H1 (cell line): ENCODE results near the gene ZFAND3. TPM values are rescaled to one million over a fixed set of nuclear protein-coding genes. Genes with fewer than 3 reads are reported as not detected.

Experiments used
- CTCF ChIA-PET: fragments of 300-600 bp; sonication (Branson Sonifier 250); formaldehyde crosslinking; loops from one replicate; lab custom pipeline; 2021; ENCODE audit not compliant: partially characterized antibody; lab: Charles Lee
- POLR2A ChIA-PET: fragments of 300-600 bp; sonication (Branson Sonifier 250); formaldehyde crosslinking; loops from one replicate; lab custom pipeline; 2021; ENCODE audit warnings: inconsistent platforms; ENCODE audit not compliant: partially characterized antibody; lab: Charles Lee
- DNase-seq, 2 experiments: peaks; one replicate each; pipeline versions ENCODE4 v3.0.0 to v3.0.0-alpha.2; 2010 to 2022; ENCODE audit warnings: low spot score in 2 of 2, low read depth in 1 of 2, mixed read lengths in 1 of 2
- FAIRE-seq: peaks from 2 replicates; lab custom pipeline; 2011; peaks lifted over from hg19 to GRCh38; lab: Jason Lieb, UNC
- H2AFZ ChIP-seq: 2 replicates; pipeline ENCODE4 v1.8.1; 2012; ENCODE audit warnings: low read length, inconsistent platforms
- H2AK5ac ChIP-seq: 2 replicates; pipeline ENCODE4 v1.6.1; 2013; ENCODE audit warnings: low read depth, low read length
- H2BK120ac ChIP-seq: replicated peaks from 2 replicates; pipeline ENCODE3; 2013; ENCODE audit warnings: low read depth, low read length, inconsistent platforms
- H2BK12ac ChIP-seq: 2 replicates; pipeline ENCODE4 v1.6.1; 2013; ENCODE audit warnings: low read depth, low read length
- H2BK15ac ChIP-seq: 2 replicates; pipeline ENCODE4 v1.6.1; 2013; ENCODE audit warnings: low read length
- H2BK20ac ChIP-seq: 2 replicates; pipeline ENCODE4 v1.6.1; 2013; ENCODE audit warnings: low read length
- H2BK5ac ChIP-seq: 2 replicates; pipeline ENCODE4 v1.6.1; 2013; ENCODE audit warnings: low read depth, low read length
- H3K14ac ChIP-seq: 2 replicates; pipeline ENCODE4 v1.6.1; 2013; ENCODE audit warnings: inconsistent platforms; ENCODE audit not compliant: insufficient read length
- H3K18ac ChIP-seq: 2 replicates; pipeline ENCODE4 v1.6.1; 2013; ENCODE audit warnings: low read length; ENCODE audit errors: extremely low read depth
- H3K23ac ChIP-seq: 2 replicates; pipeline ENCODE4 v1.6.1; 2013; ENCODE audit warnings: inconsistent platforms; ENCODE audit not compliant: insufficient read length
- H3K23me2 ChIP-seq: 2 replicates; pipeline ENCODE4 v1.6.1; 2013; ENCODE audit warnings: low read depth, low read length
- H3K27ac ChIP-seq: 2 replicates; pipeline ENCODE4 v1.6.1; 2011; ENCODE audit warnings: low read depth, low read length, inconsistent platforms
- H3K27me3 ChIP-seq, 4 experiments: replicated peaks in 1 of 4; 1 replicate in 1 of 4; 2 replicates in 3 of 4; pipeline versions ENCODE4 v1.6.1 to v1.8.1; 2011 to 2013; ENCODE audit warnings: low read length in 3 of 4, mild to moderate bottlenecking in 3 of 4, inconsistent platforms in 2 of 4, mixed read lengths in 2 of 4, moderate library complexity in 1 of 4; ENCODE audit not compliant: control insufficient read depth in 3 of 4, insufficient read depth in 3 of 4; ENCODE audit errors: extremely low read depth in 1 of 4
- H3K36me3 ChIP-seq, 4 experiments: 2 replicates each; pipeline versions ENCODE4 v1.6.1 to v1.8.1; 2011 to 2013; ENCODE audit warnings: mild to moderate bottlenecking in 4 of 4, low read length in 3 of 4, moderate library complexity in 2 of 4, control low read depth in 1 of 4, inconsistent platforms in 1 of 4; ENCODE audit not compliant: insufficient read depth in 4 of 4, control insufficient read depth in 2 of 4
- H3K4ac ChIP-seq: replicated peaks from 2 replicates; pipeline ENCODE3; 2013; ENCODE audit warnings: low read length, low read depth, mixed read lengths, inconsistent platforms; ENCODE audit not compliant: insufficient read length
- H3K4me1 ChIP-seq, 4 experiments: replicated peaks in 1 of 4; 1 replicate in 1 of 4; 2 replicates in 3 of 4; pipeline versions ENCODE4 v1.6.1 to v1.8.1; 2011 to 2013; ENCODE audit warnings: low read length in 3 of 4, inconsistent platforms in 2 of 4, mixed read lengths in 1 of 4; ENCODE audit not compliant: insufficient read depth in 4 of 4, control insufficient read depth in 3 of 4
- H3K4me2 ChIP-seq, 2 experiments: 2 replicates each; pipeline versions ENCODE4 v1.6.1 to v1.8.1; 2011 to 2013; ENCODE audit warnings: low read depth in 2 of 2, low read length in 2 of 2, control low read depth in 1 of 2, inconsistent platforms in 1 of 2, mild to moderate bottlenecking in 1 of 2; ENCODE audit not compliant: insufficient read depth in 1 of 2
- H3K4me3 ChIP-seq, 4 experiments: fragments of 200-600, 300-600 bp in 1 of 4; sonication (generic), shearing (Covaris generic), sonication (Bioruptor Twin) in 1 of 4; 2 replicates each; pipeline versions ENCODE4 v1.5.1 to v1.8.1; 2011 to 2016; ENCODE audit warnings: low read length in 4 of 4, low read depth in 3 of 4, control low read depth in 2 of 4, inconsistent platforms in 2 of 4, mild to moderate bottlenecking in 2 of 4, mixed read lengths in 1 of 4, moderate library complexity in 1 of 4; ENCODE audit not compliant: insufficient read depth in 2 of 4; ENCODE audit errors: extremely low read depth in 1 of 4
- H3K56ac ChIP-seq: replicated peaks from 2 replicates; pipeline ENCODE3; 2013; ENCODE audit warnings: low read depth, mild to moderate bottlenecking, mixed read lengths, low read length, inconsistent platforms; ENCODE audit not compliant: insufficient read length
- H3K79me1 ChIP-seq: 2 replicates; pipeline ENCODE4 v1.6.1; 2013; ENCODE audit warnings: low read depth, low read length, control low read depth
- H3K79me2 ChIP-seq, 2 experiments: 2 replicates each; pipeline versions ENCODE4 v1.6.1 to v1.8.1; 2012 to 2013; ENCODE audit warnings: low read length in 2 of 2, mild to moderate bottlenecking in 2 of 2, inconsistent platforms in 1 of 2; ENCODE audit not compliant: insufficient read depth in 2 of 2, control insufficient read depth in 1 of 2
- H3K9ac ChIP-seq, 4 experiments: replicated peaks in 1 of 4; 1 replicate in 1 of 4; 2 replicates in 3 of 4; pipeline versions ENCODE4 v1.6.1 to v1.8.1; 2011 to 2013; ENCODE audit warnings: low read depth in 3 of 4, low read length in 3 of 4, control low read depth in 2 of 4, mild to moderate bottlenecking in 2 of 4, moderate library complexity in 2 of 4, inconsistent platforms in 1 of 4; ENCODE audit errors: extremely low read depth in 1 of 4
- H3K9me3 ChIP-seq, 2 experiments: 2 replicates each; pipeline versions ENCODE4 v1.6.1 to v1.8.1; 2012 to 2013; ENCODE audit warnings: mild to moderate bottlenecking in 2 of 2, moderate library complexity in 2 of 2, control low read depth in 1 of 2, inconsistent platforms in 1 of 2, low read depth in 1 of 2, low read length in 1 of 2, mixed read lengths in 1 of 2; ENCODE audit not compliant: insufficient read depth in 2 of 2
- H4K20me1 ChIP-seq, 2 experiments: replicated peaks in 1 of 2; 2 replicates each; pipeline versions ENCODE3 to v1.8.1; 2011 to 2013; ENCODE audit warnings: inconsistent platforms in 2 of 2, low read length in 2 of 2, mild to moderate bottlenecking in 1 of 2; ENCODE audit not compliant: insufficient read depth in 2 of 2, control insufficient read depth in 1 of 2
- H4K5ac ChIP-seq: 2 replicates; pipeline ENCODE4 v1.6.1; 2013; ENCODE audit warnings: low read length, low read depth, mixed read lengths, inconsistent platforms; ENCODE audit not compliant: insufficient read length
- H4K8ac ChIP-seq: 2 replicates; pipeline ENCODE4 v1.8.0; 2013; ENCODE audit warnings: mild to moderate bottlenecking, moderate library complexity, low read length, inconsistent platforms; ENCODE audit not compliant: insufficient read depth; ENCODE audit errors: extremely low read depth
- H4K91ac ChIP-seq: replicated peaks from 2 replicates; pipeline ENCODE3; 2013; ENCODE audit warnings: low read length, mixed read lengths, inconsistent platforms; ENCODE audit not compliant: insufficient read length
- CBX8 ChIP-seq: fragments of 300-800, 300-1000 bp; sonication (generic); IDR thresholded peaks from 2 replicates; pipeline ENCODE4 v1.7.1; 2016; ENCODE audit warnings: low read depth, low read length, borderline replicate concordance
- KDM4A ChIP-seq: IDR thresholded peaks from one replicate; pipeline ENCODE4 v1.7.1; 2012; ENCODE audit warnings: low read depth, mild to moderate bottlenecking, moderate library complexity, low read length, inconsistent platforms; ENCODE audit not compliant: severe bottlenecking
- WGBS, 2 experiments: shearing (Covaris generic) in 1 of 2; methylation state at CpG; one replicate each; pipeline versions ENCODE4 v1.1.6 to v1.1.7; 2013 to 2015; ENCODE audit warnings: low lambda C conversion rate in 2 of 2, mixed read lengths in 2 of 2, inconsistent platforms in 1 of 2, low coverage in 1 of 2, missing lambda C conversion rate in 1 of 2; ENCODE audit not compliant: insufficient replicate concordance in 2 of 2, insufficient coverage in 1 of 2, insufficient read length in 1 of 2; ENCODE audit errors: extremely low coverage in 1 of 2, missing lambda C conversion rate in 1 of 2; 5-methylcytosine and 5-hydroxymethylcytosine counted together
- polyA plus RNA-seq, 7 experiments: library from polyadenylated mRNA; depleted of rRNA in 3 of 7; stranded (reverse) in 5 of 7; unstranded in 2 of 7; fragments of >200 nt in 5 of 7; fragments of 200-250 nt in 2 of 7; gene quantifications; 1 replicate in 5 of 7; 2 replicates in 1 of 7; 4 replicates in 1 of 7; pipeline versions ENCODE4 v1.2.1 to v1.2.3, GENCODE V29; 2011 to 2013; ENCODE audit warnings: missing spikeins in 2 of 7, mixed read lengths in 2 of 7
- total RNA-seq: library from RNA; stranded (reverse); fragmentation: NEBNext Ultra II Directional; extraction: Animal tissue kit (Norgen Biotek cat#: 25700); gene quantifications from 2 replicates; pipeline ENCODE4 v1.2.1, GENCODE V29; 2021

Gene ZFAND3
- total and polyA plus RNA-seq, 2 of the 8 experiments (the other 6 are each of a cell fraction or from before 2014, with no cell fraction given) = 13.0 to 51.3 TPM

DNA sequence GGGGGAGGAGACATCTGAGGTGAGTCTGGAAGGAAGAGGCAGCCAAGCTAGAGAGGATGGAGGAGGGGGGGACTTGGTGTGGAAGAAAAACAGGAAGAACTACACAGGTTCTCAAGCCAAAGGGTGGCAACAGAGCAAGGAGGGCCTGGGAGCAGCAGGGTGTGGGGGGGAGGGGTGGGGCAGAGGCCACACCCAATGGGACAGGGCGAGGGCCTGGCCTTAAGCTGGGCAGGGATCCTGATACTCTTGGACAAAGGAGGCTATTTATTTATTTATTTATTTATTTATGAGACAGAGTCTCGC lies 359.0 kb downstream of the ZFAND3 start:
- Histone ChIP-seq H2BK15ac (no peak overlapping the region), H3K4me2 (no peak overlapping the region), H3K79me1 (no peaks in the 10 kb centered on the region), H4K8ac (no peak overlapping the region), H3K14ac (no peak overlapping the region), H3K9me3 (no peaks in the 10 kb centered on the region), H3K36me3 (no peaks in the 10 kb centered on the region), H3K18ac (no peak overlapping the region), H4K20me1 (peaks cover 0 to 2% of the 10 kb centered on the region in 2 experiments), H2AFZ (no peak overlapping the region), H3K23ac (no peak overlapping the region), H3K4me1 (peaks cover 0 to 4% (median 0%) of the 10 kb centered on the region in 4 experiments; a peak in 3 of 7 replicates), H4K5ac (no peak overlapping the region), H2AK5ac (no peak overlapping the region), H3K4me3 (no peak overlapping the region), H2BK120ac (no peak overlapping the region), H4K91ac (no peak overlapping the region), H3K9ac (no peak overlapping the region), H3K27me3 (no peaks in the 10 kb centered on the region), H3K23me2 (no peaks in the 10 kb centered on the region), H2BK5ac (no peak overlapping the region), H3K27ac (no peak overlapping the region), H3K79me2 (no peaks in the 10 kb centered on the region), H3K4ac (no peak overlapping the region), H3K56ac (no peak overlapping the region), H2BK20ac (no peak overlapping the region), H2BK12ac (0 out of 2 replicates have a peak overlapping the region, but pooled peaks have one; percentile 29)
- no peak for FAIRE-seq
- ChIA-PET CTCF (interaction anchor here (0.7 to 2.6 kb wide), 7 partner anchors 10 to 570 kb away, joined by 3 to 12 read pairs (median 3); no protein-coding TSS in a partner anchor), POLR2A (no interaction called here)
- 88% methylated on average over 1 of the region's 2 CpGs; no CpG with 5 or more reads in 1 of the 2 experiments for WGBS, 2 experiments
- DNase-seq = no peak
- TF ChIP-seq CBX8 (no peak), KDM4A (no peak)
